Measurements from ENCODE around the gene KRT3.

- TF ChIP-seq ATF7 (IDR thresholded peaks at IDR 0.05; ENCODE audit: low read depth) (no peak), NFYA (IDR thresholded peaks at IDR 0.05; ENCODE audit: borderline replicate concordance, low read depth, low read length) (no peak), REST (IDR thresholded peaks at IDR 0.05; ENCODE audit: low read depth, low read length) (no peak), ZNF24 (IDR thresholded peaks at IDR 0.05) (no peak), BCLAF1 (IDR thresholded peaks at IDR 0.05) (no peak), ATF2 (IDR thresholded peaks at IDR 0.05; ENCODE audit: low read length) (no peak), ESRRA (IDR thresholded peaks at IDR 0.05; ENCODE audit: low read length) (no peak), CBFB (IDR thresholded peaks at IDR 0.05; ENCODE audit: low read depth) (no peak), YY1 (IDR thresholded peaks at IDR 0.05; ENCODE audit: low read depth, low read length) (no peak)
These were observed 12.8 kb upstream of the KRT3 start for GRCh38 chr12:52808573-52809160.

All from GM12878 (cell line).